DND-41 (cell line): ENCODE data around the gene SNX10.

Experiments used
- CTCF ChIP-seq: IDR thresholded peaks from 2 replicates; pipeline ENCODE4 v1.5.1; 2012; ENCODE audit warnings: borderline replicate concordance, low read length, moderate library complexity, mild to moderate bottlenecking; ENCODE audit not compliant: poor library complexity, severe bottlenecking; ENCODE audit errors: extremely low read depth
- EZH2 ChIP-seq: IDR thresholded peaks from 3 replicates; pipeline ENCODE4 v1.6.1; 2012; ENCODE audit warnings: borderline replicate concordance, low read depth, mild to moderate bottlenecking, moderate library complexity, low read length, inconsistent platforms; ENCODE audit not compliant: severe bottlenecking

- no peak for TF ChIP-seq CTCF
- TF ChIP-seq EZH2 = no peak
These were observed 118.2 kb downstream of the SNX10 start for GRCh38 chr7:26409661-26410547.
